ENCODE results near the gene SLC2A9. TPM values are rescaled to one million over a fixed set of nuclear protein-coding genes. Genes with fewer than 3 reads are reported as not detected.

The SLC2A9 gene
- total RNA-seq, 1 donor from 2014 or later: 7.4 TPM

DNA sequence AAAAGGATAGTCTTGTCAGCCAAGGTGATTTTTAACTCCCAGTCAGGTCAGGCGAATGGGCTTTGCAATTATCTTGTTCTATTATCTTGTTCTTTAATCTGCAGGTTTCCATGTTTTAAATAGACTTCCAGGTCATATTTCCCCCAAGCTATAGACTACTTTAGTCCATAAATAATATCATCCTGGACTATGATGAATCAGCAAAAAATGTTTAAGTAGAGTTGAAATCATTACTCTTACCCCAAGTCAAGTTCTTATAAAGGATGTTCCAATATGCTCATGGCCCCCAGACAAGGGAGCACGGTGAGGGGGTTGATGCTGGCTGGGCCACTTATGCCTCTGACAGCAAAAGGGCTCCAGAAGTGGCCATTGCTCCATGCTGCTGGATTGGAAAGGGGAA, 75.1 kb downstream of the SLC2A9 start:
- DNase-seq (ENCODE audit: low spot score) (no peak), ATAC-seq (no peak)
- intact Hi-C loops (cut with DNase I): no loop called here

- intact Hi-C loops (cut with DNase I): no loop called here
- ATAC-seq (no peak), DNase-seq (ENCODE audit: low spot score) (no peak)
Observed at GRCh38 chr4:9944431-9945425, 76.6 kb downstream of the SLC2A9 start.

- DNase-seq (ENCODE audit: low spot score): no peak
- intact Hi-C loops (cut with DNase I): no loop called here
- no peak for ATAC-seq
Observed at GRCh38 chr4:9943761-9944160, 77.5 kb downstream of the SLC2A9 start.

- ATAC-seq (no peak), DNase-seq (ENCODE audit: low spot score) (peak; percentile 42)
- intact Hi-C loops (cut with DNase I): no loop called here
Observed at GRCh38 chr4:9942921-9943600, 78.2 kb downstream of the SLC2A9 start.

- intact Hi-C loops (cut with DNase I): no loop called here
- ATAC-seq (no peak), DNase-seq (ENCODE audit: low spot score) (peak; percentile 32)
Observed at GRCh38 chr4:9942139-9942538, 79.2 kb downstream of the SLC2A9 start.

DNA sequence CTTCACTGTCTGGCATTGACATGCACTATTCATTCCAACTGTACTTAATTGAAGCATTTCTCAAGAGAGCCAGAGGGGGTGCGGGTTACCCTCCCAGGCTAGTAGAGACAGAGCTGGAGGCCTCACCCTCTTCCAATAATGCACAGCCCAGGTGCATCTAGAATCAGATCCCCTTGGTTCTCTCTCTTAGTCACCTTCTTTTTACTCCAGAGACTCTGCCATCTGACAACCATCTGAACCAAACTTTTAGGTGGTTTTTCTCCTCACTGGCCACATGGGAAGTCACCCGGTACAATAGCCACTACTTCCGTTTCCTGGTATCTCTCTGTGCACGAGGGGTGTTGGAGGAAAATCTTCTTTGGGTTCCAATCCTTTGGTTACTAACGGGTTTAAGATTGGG, 81.3 kb downstream of the SLC2A9 start:
- ATAC-seq: no peak

GRCh38 chr4:9938933-9939332, 82.4 kb downstream of the SLC2A9 start:
- intact Hi-C loops (cut with DNase I): no loop called here
- no peak for ATAC-seq

More for the DNA sequence above, 81.3 kb downstream of the SLC2A9 start:
- intact Hi-C loops (cut with DNase I): no loop called here
- DNase-seq (ENCODE audit: low spot score): no peak

DNA sequence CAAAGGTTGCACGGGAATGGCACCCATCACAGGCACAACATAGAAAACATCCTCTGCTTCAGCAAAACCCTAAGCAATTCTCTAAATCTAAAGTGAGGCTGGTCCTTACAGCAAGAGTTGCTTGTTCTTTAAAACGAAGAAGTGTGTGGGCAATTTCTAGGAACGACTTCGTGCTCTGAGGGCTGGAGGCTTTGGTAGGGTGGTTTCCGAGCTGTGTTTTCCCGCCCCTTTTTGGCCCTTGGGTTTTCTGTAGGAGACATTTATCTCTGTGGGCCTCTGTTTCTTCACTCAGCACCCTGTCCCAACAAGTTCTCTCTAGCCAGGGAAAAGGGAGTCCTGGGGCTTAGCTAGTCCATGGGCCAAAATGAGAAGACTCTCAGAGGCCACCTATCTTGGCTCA, 84.2 kb downstream of the SLC2A9 start:
- no peak for DNase-seq (ENCODE audit: low spot score)
- intact Hi-C loops (cut with DNase I): no loop called here
- ATAC-seq: no peak

More at GRCh38 chr4:9938933-9939332, 82.4 kb downstream of the SLC2A9 start:
- no peak for DNase-seq (ENCODE audit: low spot score)

- DNase-seq (ENCODE audit: low spot score): no peak
- intact Hi-C loops (cut with DNase I): no loop called here
- no peak for ATAC-seq
Observed at GRCh38 chr4:9936129-9936644, 85.1 kb downstream of the SLC2A9 start.

DNA sequence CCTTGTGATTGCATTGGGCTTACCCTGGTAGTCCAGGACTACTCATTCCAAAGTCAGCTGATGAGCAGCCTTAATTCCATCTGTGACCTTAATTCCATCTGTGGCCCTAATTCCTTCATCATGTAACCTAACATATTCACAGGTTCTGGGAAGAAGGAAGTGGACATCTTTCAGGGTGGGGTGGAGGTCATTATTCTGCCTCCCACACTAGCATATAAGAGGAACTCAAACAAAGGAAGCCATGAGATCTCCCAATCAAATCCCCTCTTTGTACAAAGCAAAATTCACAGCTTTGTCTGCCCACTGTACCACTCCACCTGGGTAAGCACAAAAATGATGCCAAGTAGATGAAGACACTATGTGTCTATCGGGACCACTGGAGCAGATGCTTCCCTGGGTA, 87.3 kb downstream of the SLC2A9 start:
- no peak for ATAC-seq
- intact Hi-C loops (cut with DNase I): no loop called here
- no peak for DNase-seq (ENCODE audit: low spot score)

GRCh38 chr4:9933184-9933583, 88.1 kb downstream of the SLC2A9 start:
- intact Hi-C loops (cut with DNase I): no loop called here
- ATAC-seq: no peak
- DNase-seq (ENCODE audit: low spot score): no peak

- DNase-seq (ENCODE audit: low spot score) (no peak), ATAC-seq (no peak)
- intact Hi-C loops (cut with DNase I): no loop called here
Observed at GRCh38 chr4:9932771-9933170, 88.5 kb downstream of the SLC2A9 start.

GRCh38 chr4:9931146-9931545, 90.2 kb downstream of the SLC2A9 start:
- intact Hi-C loops (cut with DNase I): no loop called here
- ATAC-seq: peak; percentile 17
- DNase-seq (ENCODE audit: low spot score): no peak

DNA sequence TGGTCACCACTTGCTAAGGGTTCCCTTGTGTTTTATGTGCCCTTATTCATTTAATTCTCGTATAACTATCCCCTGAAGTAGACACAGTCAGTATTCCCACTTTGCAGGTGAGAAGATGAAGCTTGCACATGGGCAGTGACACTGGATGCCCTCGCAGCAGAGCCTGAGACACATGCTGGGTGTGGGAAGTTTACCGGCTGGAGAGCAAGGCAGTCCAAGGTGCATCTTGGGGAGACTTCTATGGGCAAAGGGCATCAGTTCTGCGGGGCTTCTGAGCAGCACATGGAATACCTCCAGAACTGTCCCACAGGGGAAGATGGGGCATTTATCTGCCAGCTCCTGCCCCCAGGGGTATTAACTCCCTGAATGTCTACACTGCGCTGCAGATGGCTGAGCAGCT, 92.2 kb downstream of the SLC2A9 start:
- no peak for DNase-seq (ENCODE audit: low spot score)
- ATAC-seq: no peak
- intact Hi-C loops (cut with DNase I): no loop called here

GRCh38 chr4:9927341-9928007, 93.8 kb downstream of the SLC2A9 start:
- ATAC-seq (no peak), DNase-seq (ENCODE audit: low spot score) (no peak)
- intact Hi-C loops (cut with DNase I): no loop called here

GRCh38 chr4:9926586-9926985, 94.7 kb downstream of the SLC2A9 start:
- intact Hi-C loops (cut with DNase I): no loop called here
- DNase-seq (ENCODE audit: low spot score) (no peak), ATAC-seq (no peak)

DNA sequence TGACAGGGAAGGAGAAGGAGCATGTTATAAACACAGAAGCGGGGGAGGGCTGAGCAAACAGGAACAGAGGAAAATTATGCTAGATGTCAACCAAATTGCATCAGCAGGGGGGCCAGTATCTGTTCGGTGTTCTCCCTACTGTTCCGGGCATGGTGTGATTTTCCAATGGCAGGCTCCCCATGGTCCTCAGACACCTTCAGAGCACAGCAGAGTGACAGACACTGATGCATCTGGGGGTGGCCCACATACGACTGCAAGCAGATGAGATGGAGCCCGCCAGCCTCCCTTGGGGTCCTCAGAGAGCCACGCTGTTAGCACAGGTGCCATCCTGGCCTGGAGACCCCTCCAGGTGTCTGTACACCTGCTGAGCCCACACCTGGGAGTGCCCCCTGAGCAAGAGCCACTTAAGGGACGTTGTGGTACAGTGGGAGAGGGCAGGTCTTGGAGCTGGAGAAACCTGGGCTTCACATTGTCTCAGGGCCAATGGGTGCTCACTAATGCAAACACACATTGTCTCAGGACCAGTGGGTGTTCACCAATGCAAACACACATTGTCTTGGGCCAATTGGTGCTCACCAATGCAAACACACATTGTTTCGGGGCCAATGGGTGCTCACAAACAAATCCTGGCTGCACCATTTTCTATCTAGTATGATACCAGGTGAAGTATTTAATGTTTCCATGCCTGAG, 95.4 kb downstream of the SLC2A9 start:
- intact Hi-C loops (cut with DNase I): no loop called here
- ATAC-seq: no peak
- DNase-seq (ENCODE audit: low spot score): no peak

- intact Hi-C loops (cut with DNase I): no loop called here
- DNase-seq (ENCODE audit: low spot score) (no peak), ATAC-seq (no peak)
Observed at GRCh38 chr4:9924750-9925149, 96.5 kb downstream of the SLC2A9 start.
